Activated naive CD8-positive, alpha-beta T cell (primary cell): Measurements from ENCODE around the gene TMEM214.

ENCODE experiments used
- H3K27ac Mint-ChIP-seq: one replicate; pipeline ENCODE4 v1.8.0; 2021; ENCODE audit warnings: mixed read lengths
- H3K27me3 Mint-ChIP-seq: one replicate; pipeline ENCODE4 v1.8.0; 2021; ENCODE audit warnings: mixed read lengths
- H3K36me3 Mint-ChIP-seq: one replicate; pipeline ENCODE4 v1.8.0; 2021; ENCODE audit warnings: mixed read lengths
- H3K4me1 Mint-ChIP-seq: one replicate; pipeline ENCODE4 v1.8.0; 2021; ENCODE audit warnings: low read depth, mixed read lengths
- H3K4me3 Mint-ChIP-seq: one replicate; pipeline ENCODE4 v1.8.0; 2021; ENCODE audit warnings: mild to moderate bottlenecking, mixed read lengths
- H3K9me3 Mint-ChIP-seq: one replicate; pipeline ENCODE4 v1.8.0; 2021; ENCODE audit warnings: low read depth, mixed read lengths

Gene TMEM214

DNA sequence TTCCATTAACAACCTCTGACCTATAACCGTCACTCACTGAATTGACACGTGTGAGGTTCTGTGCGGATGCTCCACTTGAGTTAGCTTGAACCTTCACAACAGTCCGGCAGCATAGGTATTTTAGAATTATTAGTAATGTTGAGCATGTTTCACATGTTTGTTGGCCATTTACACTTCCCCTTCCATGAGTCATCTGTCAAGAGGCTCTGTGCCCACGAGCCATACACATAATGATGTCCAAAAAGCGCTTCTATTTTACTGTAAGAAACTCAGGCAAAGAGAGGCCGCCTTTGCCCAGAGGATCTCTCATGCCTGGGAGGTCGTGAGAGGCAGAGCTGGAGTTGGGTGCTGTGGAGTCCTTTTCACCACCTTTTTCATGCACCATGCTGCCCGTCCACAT, 28.9 kb upstream of the TMEM214 start:
- Mint-ChIP-seq H3K36me3 (no peaks in the 10 kb centered on the region), H3K9me3 (no peaks in the 10 kb centered on the region), H3K27me3 (peaks cover 5% of the 10 kb centered on the region), H3K4me3 (no peak overlapping the region), H3K27ac (no peak overlapping the region), H3K4me1 (no peaks in the 10 kb centered on the region)

DNA sequence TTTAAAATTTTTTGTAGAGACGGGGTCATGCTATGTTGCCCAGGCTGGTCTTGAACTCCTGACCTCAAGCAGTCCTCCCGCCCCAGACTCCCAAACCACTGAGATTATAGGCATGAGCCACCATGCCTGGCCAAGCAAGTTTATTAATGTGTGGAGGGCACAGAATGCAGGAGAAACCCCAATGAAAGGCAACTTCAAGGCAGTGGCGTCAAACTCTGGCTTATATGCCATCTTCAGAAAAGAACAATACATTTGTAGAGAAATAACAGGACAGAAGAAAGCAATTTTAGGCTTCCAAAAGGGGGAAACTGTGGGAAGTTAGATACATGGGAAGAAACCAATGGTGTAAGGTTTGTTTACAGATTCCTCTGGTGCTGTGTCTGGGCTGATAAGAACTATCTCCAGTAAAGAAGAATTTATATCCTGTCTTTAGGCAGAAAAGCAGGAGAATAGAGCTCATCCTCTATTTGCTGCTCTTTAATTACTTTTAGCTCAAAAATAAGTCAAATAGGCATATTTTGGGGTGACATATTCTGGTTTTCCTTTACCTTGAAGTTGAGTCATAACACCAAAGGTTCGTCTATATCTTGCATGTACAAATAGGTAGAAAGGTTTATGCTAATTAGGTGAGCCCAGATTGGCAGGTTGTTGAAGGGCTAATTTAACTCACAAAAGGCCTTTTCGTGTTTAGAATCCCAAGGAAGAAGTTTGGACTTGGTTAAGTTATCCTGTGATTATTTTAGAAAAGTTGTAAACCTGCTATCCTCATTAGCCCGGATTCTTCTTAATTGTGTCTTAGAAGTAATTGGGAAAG, 26.0 kb upstream of the TMEM214 start:
- peaks cover 5% of the 10 kb centered on the region for H3K27me3 Mint-ChIP-seq
- no peak overlapping the region for H3K27ac Mint-ChIP-seq
- H3K36me3 Mint-ChIP-seq, result peaks cover 2% of the 10 kb centered on the region
- H3K4me1 Mint-ChIP-seq, result peaks cover 5% of the 10 kb centered on the region
- H3K4me3 Mint-ChIP-seq, result no peak overlapping the region
- no peaks in the 10 kb centered on the region for H3K9me3 Mint-ChIP-seq

DNA sequence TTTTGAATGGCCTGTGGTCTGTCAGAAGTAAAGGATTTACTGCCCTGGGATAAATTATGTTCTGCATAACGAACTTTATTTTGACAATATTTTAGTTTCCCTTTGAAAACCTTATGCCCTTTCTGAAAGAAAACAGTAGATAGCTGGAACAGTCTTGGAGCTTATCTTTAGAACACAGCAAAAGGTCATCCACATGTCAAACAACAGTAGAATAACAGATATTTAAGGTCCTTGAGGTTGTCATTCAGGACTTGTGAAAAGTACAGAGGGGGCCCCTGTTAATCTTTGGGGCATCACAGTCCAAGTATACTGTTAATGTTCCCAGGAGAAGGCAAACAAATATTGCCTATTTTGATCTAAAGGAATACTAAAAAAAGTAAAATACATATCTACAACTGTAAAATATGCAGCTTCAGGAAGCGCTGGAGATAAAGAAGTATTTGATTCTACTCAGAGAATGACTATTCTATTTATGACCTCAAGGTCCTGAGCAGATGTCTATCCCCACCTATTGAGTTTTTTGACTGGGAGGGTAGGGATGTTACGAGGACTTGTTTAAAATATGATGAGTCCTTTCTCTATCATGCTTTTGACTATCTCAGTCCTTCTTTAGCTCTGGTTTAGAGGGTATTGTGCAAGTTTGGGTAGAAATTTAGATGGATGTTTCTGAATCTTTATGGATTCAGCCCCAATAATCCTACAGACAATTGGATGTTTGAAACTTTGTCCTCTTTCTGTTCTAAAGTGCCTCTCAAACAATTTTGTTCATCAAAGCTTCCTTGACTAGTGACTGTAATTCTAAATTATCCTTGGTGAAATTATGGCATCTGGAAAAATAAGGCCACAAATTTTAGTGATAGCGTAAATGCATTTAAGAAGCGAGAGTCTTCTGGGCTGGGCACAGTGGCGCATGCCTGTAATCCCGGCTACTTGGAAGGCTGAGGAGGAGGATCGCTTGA, 25.1 kb upstream of the TMEM214 start:
- no peaks in the 10 kb centered on the region for H3K9me3 Mint-ChIP-seq
- H3K27ac Mint-ChIP-seq, result no peak overlapping the region
- peaks cover 5% of the 10 kb centered on the region for H3K4me1 Mint-ChIP-seq
- peaks cover 2% of the 10 kb centered on the region for H3K36me3 Mint-ChIP-seq
- no peak overlapping the region for H3K4me3 Mint-ChIP-seq
- H3K27me3 Mint-ChIP-seq, result peaks cover 5% of the 10 kb centered on the region

DNA sequence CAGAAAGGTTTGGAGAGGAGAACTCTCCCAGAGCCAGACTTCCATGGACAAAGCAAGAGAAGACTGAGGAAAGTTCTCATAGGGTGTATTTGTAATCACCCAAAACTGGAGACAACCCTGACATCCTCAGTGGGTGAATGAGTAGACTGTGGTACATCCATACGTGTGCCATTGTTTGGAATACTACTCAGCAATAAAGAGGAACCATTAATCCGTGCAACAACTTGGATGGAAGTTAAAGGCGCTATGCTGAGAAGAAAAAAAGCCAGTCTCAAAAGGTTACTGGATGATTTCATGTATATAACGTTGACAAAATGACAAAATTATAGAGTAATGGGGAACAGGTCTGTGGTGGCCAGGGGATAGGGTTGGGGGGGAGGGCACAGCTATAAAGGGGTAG, 24.1 kb upstream of the TMEM214 start:
- H3K27me3 Mint-ChIP-seq, result peaks cover 2% of the 10 kb centered on the region
- H3K27ac Mint-ChIP-seq, result no peak overlapping the region
- no peaks in the 10 kb centered on the region for H3K9me3 Mint-ChIP-seq
- no peak overlapping the region for H3K4me3 Mint-ChIP-seq
- peaks cover 2% of the 10 kb centered on the region for H3K36me3 Mint-ChIP-seq
- peaks cover 5% of the 10 kb centered on the region for H3K4me1 Mint-ChIP-seq

DNA sequence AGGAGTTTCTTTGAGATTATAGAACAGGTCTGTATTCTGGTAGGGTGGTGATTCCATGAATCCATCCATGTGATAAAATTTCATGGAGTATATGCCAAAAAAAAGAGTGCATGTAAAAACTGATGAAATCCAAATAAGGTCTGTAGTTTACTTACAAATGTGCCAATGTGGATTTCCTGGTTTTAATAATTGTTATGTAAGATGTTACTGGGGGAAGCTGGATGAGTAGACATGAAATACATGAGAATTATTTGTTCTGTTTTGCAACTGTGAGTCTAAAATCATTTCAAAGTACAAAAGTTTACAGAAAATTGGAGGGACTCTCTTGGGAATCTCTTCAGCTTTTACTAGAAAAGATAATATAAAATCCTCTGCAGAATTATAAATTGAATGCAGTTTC, 23.7 kb upstream of the TMEM214 start:
- Mint-ChIP-seq H3K27me3 (no peaks in the 10 kb centered on the region), H3K36me3 (peaks cover 2% of the 10 kb centered on the region), H3K9me3 (no peaks in the 10 kb centered on the region), H3K27ac (no peak overlapping the region), H3K4me3 (no peak overlapping the region), H3K4me1 (peaks cover 5% of the 10 kb centered on the region)

DNA sequence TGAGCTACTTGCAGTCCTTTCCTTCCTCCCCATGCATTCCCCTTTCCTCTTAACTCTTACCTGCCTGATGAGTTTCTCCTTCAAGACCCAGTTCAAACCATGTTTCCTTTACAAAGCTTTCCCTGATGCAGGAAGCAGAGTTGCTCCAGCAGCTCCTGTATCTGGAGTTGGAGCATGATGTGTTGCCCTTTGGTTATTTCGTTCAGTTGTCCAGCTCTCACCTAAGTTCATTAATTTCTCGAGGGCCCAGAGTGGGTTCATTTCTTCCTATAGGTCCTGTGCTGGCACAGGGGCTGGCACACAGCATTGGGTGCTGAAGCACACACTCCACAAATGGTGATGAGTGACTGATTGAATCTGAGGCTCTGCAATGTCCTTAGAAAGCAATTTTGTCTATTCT, 23.0 kb upstream of the TMEM214 start:
- Mint-ChIP-seq H3K4me3 (no peak overlapping the region), H3K27me3 (no peaks in the 10 kb centered on the region), H3K9me3 (no peaks in the 10 kb centered on the region)

DNA sequence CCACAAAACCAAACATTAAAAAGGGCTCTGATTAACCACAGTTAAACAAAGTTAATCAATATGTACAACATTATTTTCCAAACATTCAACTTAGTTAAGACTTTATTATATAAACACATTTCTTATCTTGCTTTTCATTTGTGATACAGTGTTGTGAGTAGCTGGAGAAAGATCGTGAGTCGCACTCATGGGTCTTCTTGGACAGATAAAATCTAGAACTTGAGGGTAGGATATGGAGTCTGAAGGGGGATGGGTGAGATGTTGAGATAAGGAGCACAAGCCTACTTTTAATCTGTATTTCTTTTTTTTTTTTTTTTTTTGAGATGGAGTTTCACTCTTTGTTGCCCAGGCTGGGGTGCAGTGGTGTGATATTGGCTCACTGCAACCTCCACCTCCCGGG, 22.6 kb upstream of the TMEM214 start:
- Mint-ChIP-seq H3K36me3 (peaks cover 2% of the 10 kb centered on the region), H3K27me3 (no peaks in the 10 kb centered on the region), H3K4me3 (no peak overlapping the region), H3K9me3 (no peaks in the 10 kb centered on the region), H3K27ac (no peak overlapping the region), H3K4me1 (peaks cover 5% of the 10 kb centered on the region)

More for the DNA sequence above, 23.0 kb upstream of the TMEM214 start:
- Mint-ChIP-seq H3K36me3 (peaks cover 2% of the 10 kb centered on the region), H3K27ac (no peak overlapping the region), H3K4me1 (peaks cover 5% of the 10 kb centered on the region)

DNA sequence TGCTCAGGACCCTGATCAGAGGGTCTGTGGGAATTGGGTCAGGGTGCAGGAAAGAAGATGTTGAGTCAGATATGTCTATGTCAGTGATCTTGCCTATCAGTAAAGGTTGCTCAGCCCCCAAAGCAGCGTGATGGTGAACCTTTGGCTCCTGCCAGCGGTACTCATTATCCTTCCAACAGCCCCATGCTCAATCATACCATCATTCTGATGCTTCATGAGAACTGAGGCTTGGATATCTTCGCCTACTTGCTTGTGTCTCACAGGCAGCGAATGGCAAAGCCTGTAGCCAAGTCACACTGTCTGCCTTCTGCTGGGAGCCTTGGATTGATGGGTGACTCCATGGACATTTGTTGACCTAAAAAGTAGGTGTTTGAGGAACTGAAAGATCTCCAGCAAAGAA, 19.0 kb upstream of the TMEM214 start:
- no peak overlapping the region for H3K27ac Mint-ChIP-seq
- H3K36me3 Mint-ChIP-seq, result peaks cover 2% of the 10 kb centered on the region
- H3K4me3 Mint-ChIP-seq, result no peak overlapping the region
- no peaks in the 10 kb centered on the region for H3K9me3 Mint-ChIP-seq
- H3K27me3 Mint-ChIP-seq, result no peaks in the 10 kb centered on the region
- H3K4me1 Mint-ChIP-seq, result peaks cover 5% of the 10 kb centered on the region

DNA sequence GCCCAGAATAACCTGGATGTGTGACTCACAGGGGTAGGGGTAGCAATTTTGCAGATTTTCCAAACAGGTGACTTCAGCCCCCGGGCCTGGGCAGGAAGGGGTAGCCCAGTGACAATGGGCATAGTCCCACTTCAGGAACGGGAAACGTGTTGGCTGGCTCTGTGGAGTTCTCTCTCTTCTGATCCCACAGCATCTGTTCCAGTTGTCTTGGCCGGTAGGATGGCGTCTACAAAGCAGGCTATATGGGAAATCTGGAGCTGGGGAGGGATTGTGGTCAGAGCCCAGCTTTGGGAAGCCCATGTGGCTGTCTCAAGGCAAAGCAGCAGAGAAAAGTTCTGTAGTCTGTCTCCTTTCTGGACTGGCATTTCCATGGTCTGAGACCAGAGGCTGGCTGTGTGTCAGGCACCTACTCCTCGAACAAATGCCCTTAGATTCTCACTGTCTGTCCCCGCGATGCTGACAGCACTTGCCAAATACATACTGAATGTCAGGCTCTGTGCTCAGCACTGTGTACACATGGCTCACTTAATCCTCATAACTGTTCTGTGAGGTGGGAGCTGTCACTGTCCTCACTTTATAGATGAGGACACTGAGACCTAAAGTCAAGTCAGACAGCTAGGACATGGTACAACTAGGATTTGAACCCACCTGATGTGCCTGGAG, 17.9 kb upstream of the TMEM214 start:
- no peaks in the 10 kb centered on the region for H3K9me3 Mint-ChIP-seq
- no peaks in the 10 kb centered on the region for H3K27me3 Mint-ChIP-seq
- peaks cover 2% of the 10 kb centered on the region for H3K36me3 Mint-ChIP-seq
- H3K27ac Mint-ChIP-seq, result no peak overlapping the region
- H3K4me1 Mint-ChIP-seq, result peaks cover 2% of the 10 kb centered on the region
- H3K4me3 Mint-ChIP-seq, result no peak overlapping the region

DNA sequence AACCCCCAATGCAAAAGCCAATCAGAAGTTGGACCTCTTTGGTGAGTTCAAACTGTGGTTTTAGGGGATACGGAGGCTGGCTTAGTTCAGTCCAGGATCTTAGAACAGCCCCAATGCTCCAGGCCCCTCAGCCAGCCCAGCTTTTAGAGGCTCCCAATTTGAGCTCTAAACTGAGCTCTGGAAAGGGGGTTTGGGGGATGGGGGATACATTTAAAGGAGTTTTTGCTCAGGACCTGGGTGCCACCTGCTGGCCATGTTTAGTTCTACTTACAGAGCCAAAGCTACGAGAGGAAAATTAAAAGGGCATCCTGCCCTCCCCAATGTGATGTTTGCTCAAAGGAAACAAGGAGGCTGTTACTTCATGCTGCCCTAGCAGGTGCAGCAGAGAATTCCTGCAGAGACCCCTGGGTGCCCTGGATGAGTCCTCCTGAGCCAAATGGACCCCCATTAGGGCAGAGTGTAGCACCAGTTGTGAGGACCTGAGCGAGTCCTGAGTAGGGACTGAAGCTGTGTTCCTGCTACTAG, 15.9 kb upstream of the TMEM214 start:
- Mint-ChIP-seq H3K36me3 (no peaks in the 10 kb centered on the region), H3K27me3 (no peaks in the 10 kb centered on the region), H3K4me3 (no peak overlapping the region), H3K9me3 (no peaks in the 10 kb centered on the region), H3K4me1 (no peaks in the 10 kb centered on the region), H3K27ac (no peak overlapping the region)

DNA sequence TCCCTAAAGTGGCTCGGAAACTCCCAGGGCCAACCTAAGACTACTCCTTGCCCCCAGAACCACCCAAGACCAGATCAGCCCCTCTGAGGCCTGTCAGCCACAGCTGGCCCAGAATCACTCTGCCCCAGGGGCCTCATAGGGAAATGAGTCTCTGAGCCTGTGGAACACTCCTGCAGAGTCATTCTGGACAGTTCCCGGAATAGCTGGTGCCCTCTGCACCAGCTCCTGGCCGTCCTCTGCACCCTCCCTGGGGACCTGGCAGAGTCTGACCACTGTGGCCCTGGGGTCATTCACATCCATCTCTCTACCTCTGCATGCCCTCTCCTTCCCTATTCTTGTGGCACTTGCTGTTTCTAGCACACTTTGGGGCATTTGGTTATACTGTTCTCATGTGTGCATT, 14.6 kb upstream of the TMEM214 start:
- no peak overlapping the region for H3K4me3 Mint-ChIP-seq

DNA sequence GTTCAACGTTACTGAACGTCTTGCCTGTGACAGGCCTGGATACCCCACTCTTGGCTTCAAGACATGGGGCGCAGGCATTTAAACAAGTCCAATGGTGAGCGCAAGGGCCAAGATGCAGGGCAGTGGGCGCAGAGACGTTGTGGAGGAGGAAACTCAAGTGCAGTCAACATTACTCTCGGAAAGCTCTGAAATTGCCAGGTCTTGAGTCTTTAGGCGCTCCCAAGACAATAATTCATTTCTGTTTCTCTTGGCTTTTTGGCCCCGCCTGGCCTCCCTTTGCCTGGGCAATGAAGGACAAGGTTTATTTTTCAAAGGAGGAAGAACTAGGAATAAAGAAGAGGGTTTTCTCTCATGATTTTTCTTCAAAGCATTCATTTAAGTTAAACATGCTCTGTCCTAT, 13.3 kb upstream of the TMEM214 start:
- no peak overlapping the region for H3K27ac Mint-ChIP-seq
- peaks cover 2% of the 10 kb centered on the region for H3K36me3 Mint-ChIP-seq
- H3K4me1 Mint-ChIP-seq, result no peaks in the 10 kb centered on the region
- H3K4me3 Mint-ChIP-seq, result no peak overlapping the region
- H3K9me3 Mint-ChIP-seq, result no peaks in the 10 kb centered on the region
- H3K27me3 Mint-ChIP-seq, result no peaks in the 10 kb centered on the region

More for the DNA sequence above, 14.6 kb upstream of the TMEM214 start:
- no peaks in the 10 kb centered on the region for H3K27me3 Mint-ChIP-seq
- no peaks in the 10 kb centered on the region for H3K9me3 Mint-ChIP-seq
- no peak overlapping the region for H3K27ac Mint-ChIP-seq
- H3K36me3 Mint-ChIP-seq, result peaks cover 2% of the 10 kb centered on the region
- no peaks in the 10 kb centered on the region for H3K4me1 Mint-ChIP-seq

DNA sequence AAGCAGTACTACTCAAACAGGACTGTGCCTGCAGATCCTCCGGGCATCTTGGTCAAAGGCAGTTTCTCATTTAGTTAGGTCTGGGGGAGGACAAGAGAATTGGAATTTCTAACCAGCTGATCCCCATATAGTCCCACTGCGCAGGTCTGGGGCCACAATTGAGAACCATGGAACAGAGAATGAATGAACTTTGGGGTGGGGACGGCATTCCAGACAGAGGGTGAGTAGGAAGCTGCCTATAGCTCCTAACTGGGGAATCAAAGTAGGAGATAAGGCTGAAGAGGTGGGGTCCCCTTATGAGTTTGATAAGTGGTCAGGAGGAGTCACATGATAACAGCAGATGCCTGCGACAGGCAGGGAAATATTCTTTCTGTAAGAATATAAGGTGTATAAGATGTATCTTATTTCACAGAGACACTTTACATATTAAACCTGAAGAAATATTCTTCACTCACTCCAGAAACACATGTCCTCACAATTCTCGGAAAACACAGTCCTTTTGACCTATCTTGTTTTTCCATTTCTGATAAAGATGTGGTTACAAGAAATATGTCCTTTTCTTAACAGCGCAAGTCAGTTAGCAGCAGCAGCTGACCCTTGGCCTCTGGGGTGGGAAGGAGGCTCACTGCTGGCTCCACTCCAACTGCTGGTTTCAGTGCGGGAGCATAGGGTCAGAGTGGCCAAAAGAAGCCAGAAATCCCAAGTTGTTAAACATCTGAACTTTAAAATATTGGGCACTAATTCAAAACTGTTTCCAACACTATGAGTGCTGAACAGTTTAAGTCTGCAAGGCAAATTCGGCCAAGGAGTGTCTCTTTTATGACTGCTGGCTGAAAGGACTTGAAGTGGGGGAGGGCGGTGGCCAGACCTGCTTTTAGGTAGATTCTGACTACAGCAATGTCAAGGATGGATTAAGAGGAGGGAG, 12.6 kb upstream of the TMEM214 start:
- Mint-ChIP-seq H3K27ac (no peak overlapping the region), H3K4me3 (no peak overlapping the region), H3K36me3 (peaks cover 2% of the 10 kb centered on the region), H3K9me3 (no peaks in the 10 kb centered on the region), H3K27me3 (no peaks in the 10 kb centered on the region), H3K4me1 (no peaks in the 10 kb centered on the region)
